ENCODE results near the gene TSPAN5.

Gene TSPAN5

GRCh38 chr4:98617358-98618047 lies 40.9 kb downstream of the TSPAN5 start:
- DNase-seq (ENCODE audit: low read depth): no peak

DNA sequence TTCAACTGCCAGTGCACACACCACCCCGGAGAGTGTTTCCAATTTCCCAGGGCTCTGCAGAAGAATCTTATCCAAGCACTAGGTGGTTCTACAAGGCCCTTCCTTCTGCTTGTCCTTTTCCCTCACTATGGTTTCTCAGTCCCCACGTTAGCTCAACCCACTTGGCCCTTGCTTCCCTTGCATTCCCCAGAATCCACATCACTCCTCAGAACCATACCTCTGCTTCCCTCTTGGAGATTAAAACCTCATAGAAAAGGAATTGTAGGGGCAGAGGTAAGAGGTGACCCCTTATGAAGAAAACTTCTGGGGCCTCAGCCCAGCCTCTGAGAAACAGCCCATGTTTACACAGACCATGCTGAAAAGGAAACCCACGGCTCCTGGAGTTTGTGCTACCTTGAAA lies 42.4 kb downstream of the TSPAN5 start:
- DNase-seq (ENCODE audit: low read depth): no peak

- no peak for DNase-seq (ENCODE audit: low read depth)
Measured at GRCh38 chr4:98614662-98615061, 43.7 kb downstream of the TSPAN5 start.

- no peak for DNase-seq (ENCODE audit: low read depth)
Measured at GRCh38 chr4:98614094-98614493, 44.3 kb downstream of the TSPAN5 start.

GRCh38 chr4:98613453-98614075 lies 44.8 kb downstream of the TSPAN5 start:
- no peak for DNase-seq (ENCODE audit: low read depth)

GRCh38 chr4:98612318-98613250 lies 45.8 kb downstream of the TSPAN5 start:
- no peak for DNase-seq (ENCODE audit: low read depth)

GRCh38 chr4:98611677-98612317 lies 46.6 kb downstream of the TSPAN5 start:
- DNase-seq (ENCODE audit: low read depth): no peak

DNA sequence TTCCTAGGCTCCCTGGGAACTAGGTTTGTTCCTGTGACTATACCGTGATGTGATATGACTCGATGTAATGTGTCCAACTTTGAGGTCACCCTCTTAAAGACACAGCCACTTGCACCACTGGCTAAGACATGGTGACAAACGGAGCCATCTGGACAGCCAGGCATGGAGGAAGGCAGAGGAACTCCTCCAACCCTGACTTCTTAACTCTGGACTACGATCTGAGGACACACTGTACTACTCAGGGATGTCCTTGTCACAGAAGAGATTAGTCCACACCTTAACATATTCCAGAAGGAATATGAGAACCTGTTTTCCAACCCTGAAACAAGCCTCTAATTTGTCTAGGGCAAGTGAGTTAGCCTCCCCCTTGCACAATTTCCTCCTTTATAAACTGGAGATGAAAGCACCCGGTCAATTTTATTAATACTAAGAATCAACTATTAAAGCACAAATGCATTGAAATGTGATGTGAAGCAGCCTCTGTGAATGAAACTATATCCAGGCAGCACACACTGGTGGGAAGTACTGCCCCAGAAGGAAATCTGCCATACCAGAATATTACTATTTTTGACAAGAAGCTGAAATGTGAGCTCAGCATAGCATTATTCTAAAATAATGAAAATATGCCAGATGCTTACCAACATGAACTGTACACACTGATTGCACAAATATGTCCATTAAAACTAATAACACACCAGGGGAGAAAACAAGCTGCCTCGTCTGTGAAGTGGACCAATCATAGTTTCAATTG lies 47.3 kb downstream of the TSPAN5 start:
- DNase-seq (ENCODE audit: low read depth): no peak

DNA sequence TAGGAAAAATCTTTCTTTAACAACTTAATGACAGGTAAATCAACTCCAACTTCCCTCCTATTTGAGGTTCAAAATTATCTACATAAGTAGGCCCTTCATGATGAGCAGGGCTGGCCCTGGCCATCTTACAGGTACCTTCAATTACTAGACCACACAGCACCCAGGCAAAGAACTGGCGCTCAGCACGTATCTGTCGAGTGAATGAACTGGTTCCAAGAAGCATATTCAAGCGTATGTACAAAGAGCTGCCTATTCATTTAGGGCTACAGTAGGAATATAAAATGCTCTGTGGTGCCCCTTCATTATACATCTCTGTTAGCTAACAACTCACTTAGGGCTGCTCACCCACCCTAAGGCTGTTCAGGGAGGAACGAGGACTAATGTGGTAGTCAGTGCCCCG lies 48.0 kb downstream of the TSPAN5 start:
- DNase-seq (ENCODE audit: low read depth): no peak

DNA sequence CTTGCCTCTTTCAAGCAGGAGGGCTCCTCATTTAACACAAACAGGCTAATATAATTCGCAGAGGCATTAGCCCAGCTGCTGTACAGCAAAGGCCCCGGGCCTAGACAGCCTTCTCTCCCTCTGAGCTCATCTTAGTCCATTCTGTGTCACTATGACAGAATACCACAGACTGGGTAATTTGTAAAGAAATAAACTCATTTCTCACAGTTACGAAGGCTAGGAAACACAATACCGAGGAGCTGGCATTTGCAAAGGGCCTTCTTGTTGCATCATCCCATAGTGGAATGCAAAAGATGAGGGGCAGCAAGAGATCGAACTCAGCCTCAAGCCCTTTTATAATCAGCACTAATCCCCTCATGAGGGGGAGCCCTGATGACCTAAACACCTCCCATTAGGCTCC lies 48.5 kb downstream of the TSPAN5 start:
- no peak for DNase-seq (ENCODE audit: low read depth)

DNA sequence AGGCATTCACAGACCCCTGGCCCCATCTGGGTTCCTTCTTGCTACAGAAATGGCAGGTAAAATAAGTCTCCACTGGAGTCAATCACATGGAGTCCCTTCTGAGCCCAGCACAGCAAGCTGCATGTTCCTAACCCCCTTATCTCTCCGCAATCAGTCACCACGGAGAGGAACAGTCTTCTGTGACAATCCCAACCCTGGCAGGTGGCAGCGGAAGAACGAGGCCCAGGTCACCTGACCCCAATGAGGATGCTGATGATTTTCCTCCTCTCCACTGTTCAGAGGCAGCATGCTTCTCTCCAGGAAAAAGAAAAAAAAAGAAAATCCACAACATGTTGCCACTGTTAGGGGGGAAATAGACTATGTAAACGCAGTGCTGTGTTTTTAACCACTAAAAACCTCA lies 50.1 kb downstream of the TSPAN5 start:
- no peak for DNase-seq (ENCODE audit: low read depth)

- no peak for DNase-seq (ENCODE audit: low read depth)
Measured at GRCh38 chr4:98606894-98607293, 51.5 kb downstream of the TSPAN5 start.

GRCh38 chr4:98605216-98605615 lies 53.2 kb downstream of the TSPAN5 start:
- no peak for DNase-seq (ENCODE audit: low read depth)

DNA sequence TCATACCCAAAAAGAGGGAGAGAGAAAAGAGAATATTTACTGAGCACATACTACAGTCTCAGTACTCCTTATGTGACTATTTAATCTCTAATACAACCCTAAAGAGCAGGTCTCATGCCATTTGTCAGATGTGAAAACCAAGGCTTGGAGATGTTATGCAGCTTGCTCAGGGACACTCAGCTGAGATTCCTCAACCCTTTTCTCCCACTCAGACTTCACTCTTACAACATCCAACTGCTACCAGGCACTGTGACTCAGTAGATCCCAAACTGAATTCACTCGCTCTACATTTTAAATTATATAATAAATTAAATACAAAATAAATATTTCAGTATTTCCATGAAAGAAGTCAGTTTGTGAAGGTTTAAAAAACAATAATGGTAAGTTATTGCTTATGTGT lies 53.7 kb downstream of the TSPAN5 start:
- no peak for DNase-seq (ENCODE audit: low read depth)

GRCh38 chr4:98603683-98604521 lies 54.5 kb downstream of the TSPAN5 start:
- no peak for DNase-seq (ENCODE audit: low read depth)

DNA sequence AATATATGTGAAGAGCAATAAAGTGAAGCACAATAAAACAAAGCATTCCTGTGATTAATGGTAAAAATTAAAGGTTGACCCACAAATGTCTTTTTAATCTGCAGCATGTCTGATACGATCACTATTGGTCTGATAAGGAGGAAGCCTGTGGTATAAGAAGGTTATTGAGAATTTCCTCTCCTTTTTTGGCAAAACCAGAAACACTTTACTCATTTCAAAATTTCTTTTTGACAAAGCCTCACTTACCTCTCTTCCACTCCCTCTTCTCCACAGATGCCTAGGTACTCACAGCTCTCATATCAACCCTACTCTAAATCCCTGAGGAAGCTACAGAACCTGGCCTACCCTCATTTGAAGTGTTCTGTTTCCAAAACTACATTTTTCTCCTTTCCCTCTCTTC lies 56.1 kb downstream of the TSPAN5 start:
- no peak for DNase-seq (ENCODE audit: low read depth)

- no peak for DNase-seq (ENCODE audit: low read depth)
Measured at GRCh38 chr4:98601708-98602107, 56.7 kb downstream of the TSPAN5 start.

DNA sequence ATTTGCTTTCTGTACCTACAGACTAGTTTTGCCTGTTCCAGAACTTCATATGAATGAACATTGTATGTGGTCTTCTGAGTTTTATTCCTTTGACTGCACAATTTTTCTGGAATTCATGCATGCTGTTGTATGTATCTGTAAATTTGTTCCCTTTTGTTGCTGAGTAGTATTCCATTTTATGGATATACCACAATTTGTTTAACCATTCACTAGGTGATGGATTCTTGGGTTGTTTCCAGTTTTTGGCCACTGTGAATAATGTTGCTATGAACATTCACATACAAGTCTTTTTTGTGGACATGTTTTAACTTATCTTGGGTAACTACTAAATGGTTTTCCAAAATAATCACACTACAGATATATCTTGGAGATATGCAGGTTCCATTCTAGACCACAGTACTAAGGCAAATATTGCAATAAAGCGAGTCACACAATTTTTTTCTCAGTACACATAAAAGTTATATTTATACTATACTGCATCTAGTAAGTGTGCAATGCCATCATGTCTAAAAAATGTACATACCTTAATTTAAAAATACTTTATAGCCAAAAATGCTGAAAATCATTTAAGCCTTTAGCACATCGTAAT lies 58.7 kb downstream of the TSPAN5 start:
- DNase-seq (ENCODE audit: low read depth): no peak

DNA sequence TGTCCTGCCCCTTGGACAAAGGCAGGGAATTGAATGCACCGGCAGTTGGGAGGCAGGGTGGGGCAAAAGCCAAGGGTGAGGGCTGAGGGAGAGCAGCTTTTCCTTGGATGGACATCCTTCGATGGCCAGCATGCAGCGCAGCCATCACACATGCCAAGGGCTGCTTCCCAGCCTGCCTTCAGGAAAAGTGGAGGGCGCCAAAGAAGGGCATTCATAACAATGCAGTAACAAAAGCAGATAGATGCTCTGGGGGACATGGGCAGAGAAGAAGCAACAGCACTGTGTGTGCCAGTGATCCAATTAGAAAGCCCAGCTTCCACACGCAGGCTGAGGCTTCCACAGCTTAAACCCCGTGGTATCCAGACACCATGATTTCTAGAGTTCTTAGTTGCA lies 71.5 kb downstream of the TSPAN5 start:
- no peak for DNase-seq (ENCODE audit: low read depth)

GRCh38 chr4:98586291-98586961 lies 72.0 kb downstream of the TSPAN5 start:
- DNase-seq (ENCODE audit: low read depth): no peak
